Measurements from ENCODE around the gene FAM217B. TPM values are rescaled to one million over a fixed set of nuclear protein-coding genes. Genes with fewer than 3 reads are reported as not detected.

Gene FAM217B
- total and polyA plus RNA-seq, 2 of the 8 experiments (the other 6 are each of a cell fraction or from before 2014, with no cell fraction given) = 5.4 to 28.5 TPM

GRCh38 chr20:59961423-59961822, 21.2 kb downstream of the FAM217B start:
- Histone ChIP-seq H4K91ac (replicated peaks; ENCODE audit: insufficient read length, low read length) (no peak overlapping the region), H3K27me3 (replicated peaks in 1 of 4; ENCODE audit: control insufficient read depth in 3 of 4, extremely low read depth in 1 of 4, insufficient read depth in 3 of 4, low read length in 3 of 4) (no peaks in the 10 kb centered on the region; a peak in 2 of 7 replicates), H3K23ac (ENCODE audit: insufficient read length) (no peak overlapping the region), H3K14ac (ENCODE audit: insufficient read length) (no peak overlapping the region), H2BK120ac (replicated peaks; ENCODE audit: low read depth, low read length) (no peak overlapping the region), H3K9me3 (ENCODE audit: insufficient read depth in 2 of 2, low read depth in 1 of 2, low read length in 1 of 2) (no peaks in the 10 kb centered on the region), H2BK15ac (ENCODE audit: low read length) (no peak overlapping the region), H4K5ac (ENCODE audit: insufficient read length, low read depth, low read length) (no peak overlapping the region), H4K20me1 (replicated peaks in 1 of 2; ENCODE audit: control insufficient read depth in 1 of 2, insufficient read depth in 2 of 2, low read length in 2 of 2) (no peaks in the 10 kb centered on the region), H3K56ac (replicated peaks; ENCODE audit: insufficient read length, low read depth, low read length) (no peak overlapping the region), H2BK12ac (ENCODE audit: low read depth, low read length) (no peak overlapping the region), H3K4me2 (ENCODE audit: insufficient read depth in 1 of 2, low read depth in 2 of 2, low read length in 2 of 2) (no peak overlapping the region), H3K79me2 (ENCODE audit: control insufficient read depth in 1 of 2, insufficient read depth in 2 of 2, low read length in 2 of 2) (no peaks in the 10 kb centered on the region), H3K36me3 (ENCODE audit: control insufficient read depth in 2 of 4, insufficient read depth in 4 of 4, low read length in 3 of 4) (no peaks in the 10 kb centered on the region), H3K27ac (ENCODE audit: low read depth, low read length) (no peak overlapping the region), H3K79me1 (ENCODE audit: low read depth, low read length) (no peaks in the 10 kb centered on the region), H3K9ac (replicated peaks in 1 of 4; ENCODE audit: extremely low read depth in 1 of 4, low read depth in 3 of 4, low read length in 3 of 4) (no peak overlapping the region), H3K23me2 (ENCODE audit: low read depth, low read length) (no peaks in the 10 kb centered on the region), H3K18ac (ENCODE audit: extremely low read depth, low read length) (no peak overlapping the region), H4K8ac (ENCODE audit: extremely low read depth, insufficient read depth, low read length) (no peak overlapping the region), H2BK5ac (ENCODE audit: low read depth, low read length) (no peak overlapping the region), H3K4ac (replicated peaks; ENCODE audit: insufficient read length, low read depth, low read length) (no peak overlapping the region), H2AK5ac (ENCODE audit: low read depth, low read length) (no peak overlapping the region), H2BK20ac (ENCODE audit: low read length) (no peak overlapping the region), H2AFZ (ENCODE audit: low read length) (no peak overlapping the region), H3K4me1 (replicated peaks in 1 of 4; ENCODE audit: control insufficient read depth in 3 of 4, insufficient read depth in 4 of 4, low read length in 3 of 4) (0 out of 7 replicates have a peak, but pooled peaks cover 0 to 2% (median 0%) of the 10 kb centered on the region in 4 experiments), H3K4me3 (ENCODE audit: extremely low read depth in 1 of 4, insufficient read depth in 2 of 4, low read depth in 3 of 4, low read length in 4 of 4) (no peak overlapping the region)
- CTCF ChIA-PET (ENCODE audit: partially characterized antibody) = interaction anchor here (1.4 to 1.8 kb wide), 2 partner anchors 48 to 96 kb away, joined by 5 read pairs; no protein-coding TSS in a partner anchor
- DNase-seq (ENCODE audit: low read depth in 1 of 2, low spot score in 2 of 2) = no peak
- POLR2A ChIA-PET (ENCODE audit: partially characterized antibody) = no interaction called here
- no peak for TF ChIP-seq RNF2 (IDR thresholded peaks at IDR 0.05; ENCODE audit: borderline replicate concordance, low read depth, low read length, missing control alignments, poor library complexity, severe bottlenecking)
- no peak for TF ChIP-seq RBBP5 (IDR thresholded peaks at IDR 0.05; ENCODE audit: borderline replicate concordance, low read depth, low read length)
- TF ChIP-seq ZNF274 (IDR thresholded peaks at IDR 0.05; ENCODE audit: borderline replicate concordance, extremely low read depth, low read length) = no peak
- no peak for TF ChIP-seq SAP30 (IDR thresholded peaks at IDR 0.05; ENCODE audit: insufficient read depth, insufficient replicate concordance, low read length)
- TF ChIP-seq EGR1 (IDR thresholded peaks at IDR 0.05; ENCODE audit: borderline replicate concordance, low read depth, low read length) = no peak
- TF ChIP-seq POLR2A (IDR thresholded peaks at IDR 0.05; ENCODE audit: control extremely low read depth in 1 of 2, low read depth in 2 of 2, low read length in 2 of 2) = no peak
- WGBS, 2 experiments (ENCODE audit: extremely low coverage in 1 of 2, insufficient coverage in 1 of 2, insufficient read length in 1 of 2, insufficient replicate concordance in 2 of 2, low coverage in 1 of 2, low lambda C conversion rate in 2 of 2, missing lambda C conversion rate in 1 of 2) = 84% methylated on average over 2 of the region's 2 CpGs; no CpG with 5 or more reads in 1 of the 2 experiments
- FAIRE-seq = no peak

Measured in H1 (cell line).